Stimulated activated CD8-positive, alpha-beta memory T cell treated with anti-CD3 and anti-CD28 coated beads, Interleukin-12 subunit alpha, Interleukin-12 subunit beta, amount 100 ng/mL, for 24 hours (primary cell): ENCODE results near the gene FOXRED1.
"Not testable (repeated sequence)": the region's sequence is repeated elsewhere in the genome, so short reads cannot be mapped to it uniquely, and the experiment has no call there.

Source experiments
- DNase-seq: peaks from one replicate; pipeline ENCODE4 v3.0.0-alpha.2; 2020; ENCODE audit errors: extremely low read depth

FOXRED1 gene

GRCh38 chr11:126277322-126277721 lies 8.4 kb downstream of the FOXRED1 start:
- DNase-seq, result no peak

GRCh38 chr11:126277780-126278179 lies 8.8 kb downstream of the FOXRED1 start:
- DNase-seq, result no peak

- no peak for DNase-seq
Measured at GRCh38 chr11:126279191-126279590, 10.2 kb downstream of the FOXRED1 start.

GRCh38 chr11:126280595-126280994 lies 11.6 kb downstream of the FOXRED1 start:
- no peak for DNase-seq

- no peak for DNase-seq
Measured at GRCh38 chr11:126281245-126281644, 12.3 kb downstream of the FOXRED1 start.

GRCh38 chr11:126281666-126282175 lies 12.8 kb downstream of the FOXRED1 start:
- DNase-seq, result no peak

GRCh38 chr11:126282361-126282735 lies 13.4 kb downstream of the FOXRED1 start:
- DNase-seq, result no peak

GRCh38 chr11:126282736-126283591 lies 14.0 kb downstream of the FOXRED1 start, which contains the start of gene TIRAP:
TSS of gene TIRAP (plus strand) at chr11:126283093. CDS start at chr11:126290895, 7,802 bp downstream.
- no peak for DNase-seq

- DNase-seq, result peak; percentile 54
Measured at GRCh38 chr11:126284829-126285228, 15.9 kb downstream of the FOXRED1 start.

- no peak for DNase-seq
Measured at GRCh38 chr11:126288237-126288636, 19.3 kb downstream of the FOXRED1 start.

- no peak for DNase-seq
Measured at GRCh38 chr11:126290887-126291286, 21.9 kb downstream of the FOXRED1 start.

- no peak for DNase-seq
Measured at GRCh38 chr11:126293726-126294125, 24.8 kb downstream of the FOXRED1 start.

- no peak for DNase-seq
Measured at GRCh38 chr11:126297004-126297403, 28.1 kb downstream of the FOXRED1 start.

GRCh38 chr11:126303623-126304456 lies 34.9 kb downstream of the FOXRED1 start, which contains the start of gene DCPS:
TSS of gene DCPS (plus strand) at chr11:126304060. CDS start at chr11:126304081, 21 bp downstream.
- DNase-seq, result peak; percentile 71

- no peak for DNase-seq
Measured at GRCh38 chr11:126304457-126305075, 35.6 kb downstream of the FOXRED1 start.

- DNase-seq, result no peak
Measured at GRCh38 chr11:126305699-126306098, 36.7 kb downstream of the FOXRED1 start.

- DNase-seq, result no peak
Measured at GRCh38 chr11:126307706-126308105, 38.8 kb downstream of the FOXRED1 start.

- DNase-seq, result no peak
Measured at GRCh38 chr11:126308271-126308671, 39.3 kb downstream of the FOXRED1 start.

- DNase-seq, result not testable (repeated sequence)
Measured at GRCh38 chr11:126308771-126309170, 39.8 kb downstream of the FOXRED1 start.

GRCh38 chr11:126310200-126310991 lies 41.4 kb downstream of the FOXRED1 start:
- no peak for DNase-seq

GRCh38 chr11:126310992-126311310 lies 42.0 kb downstream of the FOXRED1 start:
- no peak for DNase-seq
